ENCODE data around the gene GSK3A.

- peak; percentile 82 for TF ChIP-seq CTCF (conservative IDR thresholded peaks at IDR 0.05; ENCODE audit: low read length)
- TF ChIP-seq EZH2phosphoT487 (IDR thresholded peaks at IDR 0.05; ENCODE audit: borderline replicate concordance) = no peak
Observed at GRCh38 chr19:42279902-42280814, 37.8 kb upstream of the GSK3A start.
